ENCODE data around the gene TFAP2D. TPM values are rescaled to one million over a fixed set of nuclear protein-coding genes. Genes with fewer than 3 reads are reported as not detected.

Gene TFAP2D
- total RNA-seq = not detected

DNA sequence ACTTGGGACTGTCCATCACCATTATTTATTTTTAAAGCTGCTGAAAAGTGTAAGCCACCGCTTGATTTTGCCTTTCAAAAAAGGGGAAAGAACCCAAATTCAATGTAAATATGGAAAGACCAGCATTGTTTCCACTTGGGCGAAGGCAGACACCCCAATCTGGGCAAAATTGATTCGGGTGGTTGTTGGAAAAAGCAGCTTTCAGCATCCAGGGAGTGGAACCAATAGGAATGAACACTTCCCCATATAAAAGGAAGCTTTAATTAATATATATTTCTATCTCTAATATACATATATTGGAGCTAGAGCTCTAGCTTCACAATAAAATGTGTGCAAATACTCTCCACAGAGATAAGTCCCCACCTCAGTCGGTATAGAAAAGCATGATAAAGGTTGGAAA is at the start of gene TFAP2D:
TSS of gene TFAP2D (plus strand) at position 301 of the 400 bp plus-strand sequence. CDS start 530 bp downstream, outside the sequence.
- no peak for DNase-seq (ENCODE audit: low spot score)

DNA sequence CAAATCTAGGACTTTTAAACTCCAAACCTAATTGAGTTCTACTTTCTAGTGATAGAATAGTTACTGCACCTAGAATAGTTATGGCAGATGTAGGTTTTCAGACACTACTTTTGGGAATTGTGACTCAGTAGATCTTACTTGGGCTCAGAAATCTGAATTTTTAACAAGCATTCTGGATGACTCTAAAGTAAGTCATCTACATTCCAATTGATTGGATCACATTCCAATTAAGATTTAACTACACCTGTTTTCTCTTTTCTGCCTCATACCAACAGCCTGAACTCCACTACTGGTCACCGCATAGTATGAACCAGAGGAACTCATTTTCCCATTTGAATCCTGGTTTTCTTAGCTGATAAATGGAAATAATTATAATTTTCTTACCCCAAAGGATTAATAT is 49.5 kb upstream of the TFAP2D start:
- no peak for DNase-seq (ENCODE audit: low spot score)

DNA sequence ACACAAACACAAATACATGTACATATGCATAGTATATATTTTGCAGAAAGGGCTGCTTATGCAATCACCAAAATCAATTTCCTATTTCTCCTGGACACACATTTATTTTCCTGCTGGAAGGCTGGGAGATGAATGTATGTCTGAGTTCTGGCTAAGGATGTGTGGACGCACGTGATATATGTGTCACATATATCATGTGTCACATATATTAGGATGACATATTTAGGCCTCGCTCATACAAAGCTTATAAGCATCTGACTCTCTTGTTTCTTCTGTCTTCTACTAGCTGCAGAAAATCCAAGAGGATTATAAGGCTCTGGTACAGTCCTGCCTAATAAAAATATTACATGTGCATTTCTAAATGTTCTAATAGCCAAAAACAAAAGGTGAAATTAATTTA is 47.2 kb upstream of the TFAP2D start:
- no peak for DNase-seq (ENCODE audit: low spot score)

DNA sequence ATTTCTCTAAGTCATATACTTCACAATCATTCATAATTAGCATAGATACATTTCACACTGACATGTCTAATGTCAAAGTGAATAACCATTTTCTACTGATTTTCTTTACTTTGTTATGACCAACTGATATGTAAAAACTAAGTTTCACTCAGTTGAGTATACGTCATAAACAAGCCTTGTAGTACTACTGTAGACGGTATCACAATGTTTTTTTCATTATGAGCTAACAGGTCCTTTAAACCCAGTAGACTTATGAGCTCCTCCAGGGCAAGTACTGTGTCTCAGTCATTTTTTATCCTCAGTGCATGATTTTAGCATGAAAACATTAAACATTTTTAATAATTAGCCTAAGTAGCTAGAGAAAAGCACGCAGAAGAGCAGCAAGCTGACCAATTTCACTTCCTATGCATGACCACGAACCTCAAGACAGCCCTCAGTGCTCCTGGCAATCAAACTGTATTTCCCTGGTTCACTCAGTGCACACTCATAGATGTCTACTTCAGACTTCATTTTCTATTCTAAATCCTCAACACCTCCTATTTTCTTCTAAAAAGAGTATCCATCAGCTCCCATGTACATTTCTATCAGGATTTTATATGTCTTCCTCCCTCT is 32.0 kb upstream of the TFAP2D start:
- DNase-seq (ENCODE audit: low spot score) = no peak

DNA sequence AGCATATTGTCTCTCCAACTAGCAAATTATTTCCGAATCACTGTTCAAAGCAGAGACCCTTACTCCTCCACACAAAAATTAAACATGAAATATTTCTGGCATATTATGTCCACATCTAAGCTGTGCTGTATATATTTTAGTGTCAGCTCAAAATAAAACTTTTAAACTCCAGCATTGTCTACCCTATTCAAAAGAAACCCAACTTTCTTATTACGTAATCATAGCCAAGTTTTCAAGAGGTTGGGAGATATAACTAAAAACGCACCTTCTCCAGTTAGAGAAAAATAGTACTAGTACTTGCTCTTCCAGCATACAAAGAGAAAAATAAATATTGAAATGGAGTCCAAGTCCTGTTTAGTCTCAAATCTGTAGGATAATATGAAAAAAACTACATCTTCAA is 24.1 kb upstream of the TFAP2D start:
- DNase-seq (ENCODE audit: low spot score) = no peak

DNA sequence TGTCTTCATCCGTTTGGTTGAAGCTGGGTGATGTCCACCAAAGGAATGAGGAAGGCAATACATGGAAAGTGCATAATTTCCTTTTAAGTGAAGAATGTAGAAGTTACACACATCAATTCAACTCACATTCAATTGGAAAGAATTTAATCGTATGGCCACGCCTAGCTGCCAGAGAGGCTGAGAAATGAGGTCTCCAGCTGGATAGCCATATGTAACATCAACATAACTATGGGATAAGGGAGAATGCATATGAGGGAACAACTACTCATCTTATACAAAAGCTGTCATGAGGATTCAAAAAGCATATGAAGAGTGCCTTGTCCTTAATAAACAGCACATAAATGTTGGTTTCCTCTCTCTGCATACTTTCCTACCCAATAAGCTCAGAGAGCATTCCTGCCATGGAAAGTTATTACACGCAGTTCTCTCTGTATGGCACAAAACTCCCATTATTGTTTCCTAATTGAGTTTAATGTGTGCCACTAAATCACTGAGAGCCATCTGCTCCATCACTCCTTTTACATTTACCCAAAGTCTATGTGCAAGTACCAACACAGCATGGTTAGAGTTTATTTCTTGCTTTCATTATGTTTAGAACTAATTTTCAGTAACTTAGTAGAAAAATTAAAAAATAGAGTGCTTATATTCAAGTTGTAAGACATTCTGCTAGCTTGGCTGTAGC is 21.4 kb upstream of the TFAP2D start:
- DNase-seq (ENCODE audit: low spot score) = no peak

DNA sequence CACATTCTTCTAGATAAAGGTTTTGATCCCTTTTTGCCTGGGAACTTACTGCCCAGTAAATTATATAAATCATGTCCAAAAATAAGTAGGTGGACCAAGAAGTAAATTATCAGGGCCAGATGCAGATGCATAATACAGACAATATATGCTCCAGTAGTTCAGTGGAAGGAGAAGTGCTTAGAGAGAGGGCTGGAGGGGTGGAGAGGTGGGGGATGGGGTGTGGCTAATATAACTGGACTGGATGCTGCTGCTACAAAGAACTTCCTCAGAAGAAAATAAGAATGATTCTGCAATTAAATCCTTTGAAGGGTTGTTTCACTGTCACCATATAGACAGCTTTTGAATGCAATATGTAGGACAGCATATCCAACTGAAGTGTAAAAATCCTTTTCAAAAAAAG is 14.8 kb upstream of the TFAP2D start:
- no peak for DNase-seq (ENCODE audit: low spot score)

DNA sequence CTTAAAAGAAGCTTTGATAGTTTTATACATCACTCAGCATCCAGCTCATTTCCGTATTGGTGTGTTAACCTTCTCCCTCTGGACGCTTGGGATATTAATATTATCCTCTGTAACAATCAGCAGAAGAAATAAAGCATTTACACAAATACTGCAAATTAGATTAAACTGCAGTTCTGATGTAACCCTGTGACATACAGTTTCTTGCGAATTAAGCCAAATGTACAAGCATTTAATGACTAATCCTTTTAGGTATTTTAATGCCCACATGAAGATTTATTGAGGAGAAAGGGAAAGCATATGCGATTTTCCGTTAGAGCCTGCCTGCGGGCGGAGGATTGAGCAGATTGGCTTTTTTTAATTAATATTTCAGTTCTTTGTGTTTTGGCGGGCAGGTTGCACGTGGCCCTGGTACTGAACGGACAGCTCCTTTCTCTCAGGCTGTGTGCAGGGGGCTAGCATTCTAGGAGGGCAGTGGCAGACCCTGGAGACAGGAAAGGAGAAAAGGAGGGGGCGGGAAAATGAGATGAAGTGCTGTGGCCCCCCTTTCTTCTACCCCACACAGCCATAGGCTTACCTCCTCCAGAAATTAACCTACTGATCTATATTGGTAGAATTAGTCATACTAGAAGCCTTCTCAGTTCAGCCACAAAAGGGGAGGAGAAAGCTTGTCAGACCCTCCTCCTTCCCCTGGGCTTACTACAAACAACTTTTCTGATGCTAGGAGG is 14.1 kb upstream of the TFAP2D start:
- DNase-seq (ENCODE audit: low spot score) = no peak

DNA sequence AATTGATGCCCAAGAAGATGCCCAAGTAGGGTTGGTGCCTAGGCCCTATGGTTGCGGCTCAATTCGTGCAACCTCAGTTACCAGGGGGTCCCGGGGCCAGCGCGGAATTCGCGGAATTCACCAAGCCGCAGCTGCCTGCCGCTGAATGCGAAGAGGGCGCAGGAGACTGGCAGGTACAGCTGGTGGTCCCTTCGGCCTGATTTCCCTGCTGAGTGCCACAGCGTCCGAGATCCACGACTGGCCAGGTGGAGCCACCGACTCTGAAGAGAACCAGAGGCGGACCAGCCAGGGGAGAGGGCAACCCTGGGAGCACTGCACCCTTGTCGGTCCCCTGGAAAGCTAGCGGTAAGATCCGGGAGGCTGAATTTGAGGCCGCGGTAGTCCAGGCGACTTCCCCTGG is 6.8 kb upstream of the TFAP2D start:
- no peak for DNase-seq (ENCODE audit: low spot score)

DNA sequence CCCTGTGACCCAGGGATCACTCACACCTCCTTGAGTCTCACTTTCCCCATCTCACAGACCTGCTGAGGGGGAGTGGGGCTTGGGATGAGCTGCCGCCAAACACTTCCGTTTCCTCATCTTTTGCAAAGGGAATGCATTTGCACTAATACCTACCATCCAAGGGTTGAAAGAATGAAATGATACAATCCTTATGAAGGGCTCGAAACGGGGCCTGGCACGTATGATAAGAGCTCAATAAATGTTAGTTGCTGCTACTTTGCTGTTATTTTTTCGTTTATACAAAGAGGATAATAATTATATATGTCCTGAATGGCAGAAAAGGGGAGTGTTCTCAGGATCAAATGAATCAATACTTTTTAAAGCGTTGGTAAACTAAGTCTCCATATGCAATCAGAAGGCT is 6.1 kb upstream of the TFAP2D start:
- DNase-seq (ENCODE audit: low spot score) = no peak

DNA sequence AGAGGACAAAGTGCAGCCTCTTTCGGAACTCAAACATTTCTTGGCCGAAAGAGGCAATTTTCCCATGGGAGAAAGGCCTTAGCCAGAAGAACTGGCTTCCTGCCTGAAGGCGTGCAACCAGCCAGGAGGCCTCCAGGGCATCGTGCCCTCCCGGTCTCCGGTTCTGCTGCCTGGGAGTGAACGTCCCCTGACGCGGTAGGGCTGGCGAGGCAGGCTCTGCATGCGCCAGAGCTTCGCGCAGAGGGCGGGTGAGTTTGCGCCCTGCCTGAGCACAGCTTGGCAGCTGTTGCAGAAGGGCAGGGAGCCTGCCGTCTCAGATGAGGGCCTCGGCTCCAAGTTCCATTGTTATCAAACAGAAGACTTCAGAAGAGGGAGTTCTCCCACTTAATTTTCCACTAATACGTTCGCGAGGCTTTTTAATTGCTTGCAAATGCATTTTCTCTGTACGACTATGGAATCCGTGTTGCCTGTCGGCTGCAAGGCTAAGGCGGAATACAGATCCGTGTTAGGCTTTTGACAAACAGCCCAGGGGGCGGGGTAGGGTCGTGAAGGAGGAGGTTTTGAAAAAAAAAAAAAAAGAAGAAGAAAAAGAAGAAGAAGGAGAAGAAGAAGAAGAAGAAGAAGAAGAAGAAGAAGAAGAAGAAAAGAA is 5.5 kb upstream of the TFAP2D start:
- DNase-seq (ENCODE audit: low spot score) = no peak

DNA sequence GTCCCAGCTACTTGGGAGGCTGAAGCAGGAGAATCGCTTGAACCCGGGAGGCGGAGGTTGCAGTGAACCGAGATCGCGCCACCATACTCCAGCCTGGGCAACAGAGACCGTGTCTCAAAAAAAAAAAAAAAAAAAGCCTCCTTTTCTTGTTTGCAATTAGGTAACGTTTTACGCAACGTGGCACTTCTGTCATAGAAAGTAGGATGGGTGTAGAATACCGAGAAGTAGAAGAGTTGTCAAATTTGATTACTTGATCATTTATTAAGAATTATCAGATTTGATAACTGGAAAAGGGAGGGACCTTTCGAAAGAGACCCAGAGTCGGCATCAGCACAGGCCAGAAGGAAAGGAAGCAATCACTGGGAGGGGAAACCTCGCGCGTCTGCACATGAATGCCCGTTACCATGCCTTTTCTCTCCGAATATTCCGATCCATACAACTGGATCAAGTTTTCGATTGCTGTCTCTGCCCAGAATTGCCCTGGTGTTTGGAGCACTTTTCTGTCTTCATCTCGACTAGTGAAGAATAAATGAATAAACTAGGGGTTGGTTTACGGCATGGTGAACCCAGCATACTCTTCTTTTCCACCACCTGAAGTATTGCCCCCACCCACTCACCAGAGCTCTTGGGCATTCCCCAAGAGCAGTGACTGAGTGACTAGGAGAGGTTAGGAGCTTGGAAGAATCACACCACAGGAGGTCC is 4.5 kb upstream of the TFAP2D start:
- DNase-seq (ENCODE audit: low spot score) = no peak

DNA sequence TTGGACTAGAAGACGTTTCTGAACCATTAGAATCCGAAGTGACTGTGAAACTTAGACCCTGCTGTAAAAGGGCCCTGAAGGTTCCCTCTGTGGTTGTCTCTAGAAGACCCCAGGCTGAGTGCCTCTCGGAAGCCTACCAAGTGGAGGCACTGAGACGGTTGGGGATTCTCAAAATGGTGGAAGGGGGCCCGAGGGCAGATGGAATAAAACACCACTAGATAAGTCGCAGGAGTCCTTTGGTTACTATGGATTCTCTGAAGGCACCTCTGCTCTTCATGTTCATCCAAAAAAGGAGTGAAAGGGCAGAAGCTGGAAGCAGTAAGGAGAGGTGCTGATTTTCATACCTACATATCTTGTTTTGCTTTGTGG is 4.0 kb upstream of the TFAP2D start:
- no peak for DNase-seq (ENCODE audit: low spot score)

DNA sequence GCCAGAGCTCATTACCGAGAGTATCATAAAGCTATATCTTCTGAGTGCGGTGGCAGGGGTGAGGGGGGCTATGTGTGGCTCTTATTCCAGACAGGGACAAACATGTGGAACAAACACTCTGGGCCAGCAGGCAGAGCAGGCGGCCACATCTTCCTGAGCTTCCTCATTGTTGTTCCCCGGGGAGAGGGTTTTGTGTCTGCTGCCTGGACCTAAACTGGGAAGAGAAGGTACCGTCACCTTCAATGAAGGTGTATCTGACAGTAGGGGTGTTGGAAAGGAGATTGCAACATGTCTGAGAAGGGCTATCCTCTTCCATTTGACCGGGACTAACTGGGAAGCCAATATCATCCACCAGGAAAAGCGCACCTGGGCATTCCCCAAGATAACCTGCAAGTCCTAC is 1.6 kb upstream of the TFAP2D start:
- DNase-seq (ENCODE audit: low spot score) = no peak

DNA sequence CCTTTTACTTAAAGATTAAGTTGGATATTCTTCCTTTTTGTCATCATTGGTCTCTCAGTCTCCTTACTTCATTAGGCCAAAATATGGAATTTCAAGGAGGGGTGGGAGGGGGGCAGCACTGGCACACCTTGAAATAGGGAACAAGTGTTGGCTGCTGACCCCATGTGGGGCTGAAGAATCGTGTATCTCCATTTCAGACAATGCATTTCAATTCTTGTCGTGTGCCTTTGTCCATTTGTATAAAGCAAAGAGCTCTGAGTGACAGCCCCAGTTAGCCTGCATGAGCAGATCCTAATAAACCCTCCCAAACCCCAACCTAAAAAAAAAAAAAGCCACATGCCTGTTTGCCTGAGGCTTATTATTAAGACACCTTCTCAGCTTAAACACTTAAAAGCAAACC is 1.0 kb upstream of the TFAP2D start:
- no peak for DNase-seq (ENCODE audit: low spot score)

DNA sequence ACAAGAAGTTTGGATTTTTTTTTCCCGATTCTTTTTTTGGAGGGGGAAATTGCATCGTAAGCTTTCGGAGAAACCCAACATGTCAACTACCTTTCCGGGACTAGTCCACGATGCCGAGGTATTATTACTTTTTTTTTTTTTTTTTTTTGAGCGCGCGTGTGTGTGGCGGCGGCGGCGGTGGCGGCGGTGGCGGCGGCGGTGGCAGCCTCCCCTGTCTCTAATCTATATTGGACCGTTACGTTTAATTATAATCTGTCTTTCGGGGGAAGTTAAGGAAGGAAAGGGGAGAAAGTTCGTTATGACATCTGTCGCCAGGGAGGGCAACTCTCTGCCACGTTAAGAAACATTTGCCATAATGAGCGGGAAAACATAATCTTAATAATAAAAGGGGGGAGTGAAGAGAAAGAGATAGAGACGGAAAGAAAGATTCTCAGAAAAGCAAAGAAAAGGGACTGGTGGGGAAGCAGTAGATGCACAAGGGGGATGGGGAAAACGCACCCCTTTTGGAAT is 706 bp downstream of the TFAP2D start:
- no peak for DNase-seq (ENCODE audit: low spot score)

DNA sequence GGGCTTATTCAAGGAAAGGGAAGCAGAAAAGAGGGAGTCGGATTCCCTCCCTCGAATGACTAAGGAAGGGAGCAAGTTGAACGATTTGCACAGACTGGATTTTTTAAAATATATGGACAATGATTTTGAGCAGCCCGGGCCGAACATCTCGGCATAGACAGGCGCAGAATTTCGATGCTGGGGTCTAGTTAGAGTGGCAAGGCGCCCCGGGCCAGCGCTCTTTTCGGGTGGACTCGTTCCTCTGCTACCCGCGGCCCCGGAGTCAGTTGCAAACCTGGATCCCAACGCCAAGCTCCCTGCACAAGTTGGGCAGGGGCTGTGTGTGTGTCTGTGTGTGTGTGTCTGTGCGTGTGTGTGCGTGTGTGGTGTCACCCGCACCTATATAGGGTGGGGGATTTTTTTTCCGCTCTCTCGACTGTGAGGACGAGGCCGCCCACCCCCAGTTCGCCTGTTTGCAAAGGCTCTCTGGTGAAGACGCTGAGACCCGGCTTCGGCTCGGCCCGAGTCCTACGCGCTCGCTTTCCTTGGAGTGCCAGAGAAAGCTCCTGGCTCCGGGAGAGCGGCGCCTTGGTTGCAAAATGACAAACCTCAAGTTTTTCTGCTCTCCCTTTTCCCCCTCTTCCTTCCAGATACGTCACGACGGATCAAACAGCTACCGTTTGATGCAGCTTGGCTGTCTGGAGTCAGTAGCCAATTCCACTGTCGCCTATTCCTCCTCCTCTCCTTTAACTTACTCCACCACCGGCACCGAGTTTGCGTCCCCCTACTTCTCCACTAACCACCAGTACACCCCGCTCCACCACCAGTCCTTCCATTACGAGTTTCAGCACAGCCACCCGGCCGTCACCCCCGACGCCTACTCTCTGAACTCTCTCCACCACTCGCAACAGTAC is 1.4 kb downstream of the TFAP2D start:
- DNase-seq (ENCODE audit: low spot score) = no peak

DNA sequence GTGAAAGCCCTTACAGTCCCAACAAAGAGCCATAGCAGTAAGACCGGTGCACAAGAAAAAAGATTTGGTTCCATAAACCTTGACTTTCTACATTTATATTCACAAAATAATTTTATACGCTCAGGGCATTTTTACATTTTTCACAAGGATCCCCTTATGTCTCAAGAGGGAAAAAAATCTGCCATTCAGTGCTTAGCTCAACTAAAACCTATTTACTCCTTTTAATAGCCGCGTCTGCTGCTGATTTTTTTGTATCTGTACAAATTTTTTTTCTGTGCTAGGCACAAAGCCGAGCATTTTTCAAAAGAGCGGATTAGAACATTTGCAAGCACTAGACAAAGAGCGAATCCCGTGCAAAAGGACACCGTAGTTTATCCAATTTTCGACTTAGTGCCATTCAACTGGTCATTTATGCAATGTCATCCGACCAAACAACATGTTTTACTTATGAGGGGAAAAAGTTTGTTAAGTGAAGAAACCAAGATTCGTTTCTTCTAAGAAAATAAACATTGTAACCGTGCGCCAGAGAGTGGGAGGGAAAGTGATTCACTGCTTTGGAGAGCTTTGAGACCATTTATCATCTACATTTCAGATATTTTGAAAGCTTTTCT is 3.7 kb downstream of the TFAP2D start:
- no peak for DNase-seq (ENCODE audit: low spot score)

DNA sequence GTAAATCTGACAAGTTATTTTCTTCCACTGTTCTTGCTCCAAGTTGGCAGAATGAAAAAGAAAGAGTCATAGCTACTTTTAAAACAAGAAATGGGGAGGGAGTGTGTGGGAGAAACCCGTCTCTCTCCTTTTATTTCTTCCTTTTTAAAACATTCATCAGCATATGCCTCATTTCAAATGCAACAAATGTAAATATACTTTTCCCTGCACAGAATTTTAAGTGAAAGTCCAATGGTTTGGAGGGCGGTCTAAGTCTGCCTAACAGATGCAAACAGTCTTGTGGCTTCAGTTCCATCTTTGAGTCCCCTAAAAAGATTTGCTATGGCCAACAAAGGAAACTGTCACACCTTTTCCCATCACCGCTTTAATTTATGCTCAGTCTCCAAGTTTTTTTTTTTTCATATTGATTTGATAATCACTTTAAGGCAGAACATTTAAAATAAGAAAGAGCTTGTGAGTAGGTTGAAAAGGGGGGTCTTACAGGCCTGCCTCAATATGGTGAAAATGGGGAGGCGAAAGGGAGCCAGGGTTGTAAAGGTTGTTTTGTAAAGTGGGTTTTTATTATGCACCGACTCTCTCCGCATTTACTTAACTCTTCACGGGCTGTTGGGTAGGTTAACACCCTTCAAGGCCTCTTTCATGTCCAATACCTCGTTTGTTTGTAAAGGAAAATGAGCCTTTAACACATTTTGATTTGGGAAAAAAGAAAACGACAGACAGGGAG is 4.6 kb downstream of the TFAP2D start:
- no peak for DNase-seq (ENCODE audit: low spot score)

DNA sequence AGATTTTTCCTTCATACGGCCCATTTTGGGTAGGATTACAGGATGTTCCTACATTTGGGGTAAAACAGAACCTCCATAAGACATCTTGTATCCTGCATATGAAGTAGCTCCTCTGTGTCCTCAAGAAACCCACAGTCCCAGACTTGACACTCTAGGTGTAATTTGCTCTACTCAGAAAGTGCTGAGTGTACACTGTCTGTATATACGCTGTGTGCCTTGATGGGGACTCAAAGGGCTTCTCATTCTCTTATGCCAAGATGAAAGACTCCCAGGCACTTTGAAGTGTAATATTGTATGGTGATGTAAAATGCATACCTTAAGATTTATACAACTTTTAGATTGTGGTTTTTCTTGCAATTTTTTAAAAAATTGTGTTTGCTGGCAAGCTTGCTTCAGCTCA is 5.2 kb downstream of the TFAP2D start:
- DNase-seq (ENCODE audit: low spot score) = no peak
